ENCODE data around the gene BTF3.

- no peak for TF ChIP-seq ZNF3 (CRISPR knock-in tag; IDR thresholded peaks at IDR 0.05)
- TF ChIP-seq ZNF225 (CRISPR knock-in tag; IDR thresholded peaks at IDR 0.05) = no peak
- TF ChIP-seq RNF2 (conservative IDR thresholded peaks at IDR 0.05; ENCODE audit: low read depth) = no peak
- TF ChIP-seq, protein P1, sequence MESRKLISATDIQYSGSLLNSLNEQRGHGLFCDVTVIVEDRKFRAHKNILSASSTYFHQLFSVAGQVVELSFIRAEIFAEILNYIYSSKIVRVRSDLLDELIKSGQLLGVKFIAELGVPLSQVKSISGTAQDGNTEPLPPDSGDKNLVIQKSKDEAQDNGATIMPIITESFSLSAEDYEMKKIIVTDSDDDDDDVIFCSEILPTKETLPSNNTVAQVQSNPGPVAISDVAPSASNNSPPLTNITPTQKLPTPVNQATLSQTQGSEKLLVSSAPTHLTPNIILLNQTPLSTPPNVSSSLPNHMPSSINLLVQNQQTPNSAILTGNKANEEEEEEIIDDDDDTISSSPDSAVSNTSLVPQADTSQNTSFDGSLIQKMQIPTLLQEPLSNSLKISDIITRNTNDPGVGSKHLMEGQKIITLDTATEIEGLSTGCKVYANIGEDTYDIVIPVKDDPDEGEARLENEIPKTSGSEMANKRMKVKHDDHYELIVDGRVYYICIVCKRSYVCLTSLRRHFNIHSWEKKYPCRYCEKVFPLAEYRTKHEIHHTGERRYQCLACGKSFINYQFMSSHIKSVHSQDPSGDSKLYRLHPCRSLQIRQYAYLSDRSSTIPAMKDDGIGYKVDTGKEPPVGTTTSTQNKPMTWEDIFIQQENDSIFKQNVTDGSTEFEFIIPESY (CRISPR knock-in tag; IDR thresholded peaks at IDR 0.05) = no peak
- TF ChIP-seq RELA (CRISPR knock-in tag; IDR thresholded peaks at IDR 0.05) = no peak
- TF ChIP-seq ZNF563 (CRISPR knock-in tag; IDR thresholded peaks at IDR 0.05) = no peak
- TF ChIP-seq ZNF274 (CRISPR knock-in tag; IDR thresholded peaks at IDR 0.05) = no peak
- no peak for TF ChIP-seq ETV6 (CRISPR knock-in tag; conservative IDR thresholded peaks at IDR 0.05)
- TF ChIP-seq, protein P2, sequence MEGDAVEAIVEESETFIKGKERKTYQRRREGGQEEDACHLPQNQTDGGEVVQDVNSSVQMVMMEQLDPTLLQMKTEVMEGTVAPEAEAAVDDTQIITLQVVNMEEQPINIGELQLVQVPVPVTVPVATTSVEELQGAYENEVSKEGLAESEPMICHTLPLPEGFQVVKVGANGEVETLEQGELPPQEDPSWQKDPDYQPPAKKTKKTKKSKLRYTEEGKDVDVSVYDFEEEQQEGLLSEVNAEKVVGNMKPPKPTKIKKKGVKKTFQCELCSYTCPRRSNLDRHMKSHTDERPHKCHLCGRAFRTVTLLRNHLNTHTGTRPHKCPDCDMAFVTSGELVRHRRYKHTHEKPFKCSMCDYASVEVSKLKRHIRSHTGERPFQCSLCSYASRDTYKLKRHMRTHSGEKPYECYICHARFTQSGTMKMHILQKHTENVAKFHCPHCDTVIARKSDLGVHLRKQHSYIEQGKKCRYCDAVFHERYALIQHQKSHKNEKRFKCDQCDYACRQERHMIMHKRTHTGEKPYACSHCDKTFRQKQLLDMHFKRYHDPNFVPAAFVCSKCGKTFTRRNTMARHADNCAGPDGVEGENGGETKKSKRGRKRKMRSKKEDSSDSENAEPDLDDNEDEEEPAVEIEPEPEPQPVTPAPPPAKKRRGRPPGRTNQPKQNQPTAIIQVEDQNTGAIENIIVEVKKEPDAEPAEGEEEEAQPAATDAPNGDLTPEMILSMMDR (CRISPR knock-in tag; IDR thresholded peaks at IDR 0.05) = no peak
- no peak for TF ChIP-seq RAD21 (CRISPR knock-in tag; IDR thresholded peaks at IDR 0.05)
- no peak for TF ChIP-seq GABPA (IDR thresholded peaks at IDR 0.05; ENCODE audit: low read depth, low read length)
- no peak for TF ChIP-seq GABPA (CRISPR knock-in tag; IDR thresholded peaks at IDR 0.05; ENCODE audit: low read depth)
- TF ChIP-seq KDM1A (CRISPR knock-in tag; IDR thresholded peaks at IDR 0.05) = no peak
- no peak for TF ChIP-seq POLR2A (IDR thresholded peaks at IDR 0.05; ENCODE audit: insufficient read depth in 1 of 2, low read depth in 2 of 2, low read length in 2 of 2)
- no peak for TF ChIP-seq ZBTB44 (CRISPR knock-in tag; IDR thresholded peaks at IDR 0.05)
These were observed 9.4 kb upstream of the BTF3 start for GRCh38 chr5:73488806-73489205.
